GM04503 (cell line): ENCODE data around the gene FANCM.

Experiments used
- DNase-seq: peaks from one replicate; pipeline ENCODE4 v3.0.0-alpha.2; 2012; ENCODE audit warnings: low read depth

The FANCM gene

GRCh38 chr14:45227566-45227965 lies 91.8 kb downstream of the FANCM start:
- no peak for DNase-seq

GRCh38 chr14:45238988-45239387 lies 103.3 kb downstream of the FANCM start:
- DNase-seq = no peak

- DNase-seq = no peak
Observed at GRCh38 chr14:45242706-45243105, 107.0 kb downstream of the FANCM start.

- DNase-seq = no peak
Observed at GRCh38 chr14:45246151-45246550, 110.4 kb downstream of the FANCM start.

GRCh38 chr14:45246691-45247090 lies 111.0 kb downstream of the FANCM start:
- DNase-seq = no peak

- DNase-seq = no peak
Observed at GRCh38 chr14:45247427-45247826, 111.7 kb downstream of the FANCM start.

GRCh38 chr14:45249856-45250575 lies 114.3 kb downstream of the FANCM start:
- DNase-seq = peak; percentile 53
